ENCODE measurements around the gene DEDD2.

DNA sequence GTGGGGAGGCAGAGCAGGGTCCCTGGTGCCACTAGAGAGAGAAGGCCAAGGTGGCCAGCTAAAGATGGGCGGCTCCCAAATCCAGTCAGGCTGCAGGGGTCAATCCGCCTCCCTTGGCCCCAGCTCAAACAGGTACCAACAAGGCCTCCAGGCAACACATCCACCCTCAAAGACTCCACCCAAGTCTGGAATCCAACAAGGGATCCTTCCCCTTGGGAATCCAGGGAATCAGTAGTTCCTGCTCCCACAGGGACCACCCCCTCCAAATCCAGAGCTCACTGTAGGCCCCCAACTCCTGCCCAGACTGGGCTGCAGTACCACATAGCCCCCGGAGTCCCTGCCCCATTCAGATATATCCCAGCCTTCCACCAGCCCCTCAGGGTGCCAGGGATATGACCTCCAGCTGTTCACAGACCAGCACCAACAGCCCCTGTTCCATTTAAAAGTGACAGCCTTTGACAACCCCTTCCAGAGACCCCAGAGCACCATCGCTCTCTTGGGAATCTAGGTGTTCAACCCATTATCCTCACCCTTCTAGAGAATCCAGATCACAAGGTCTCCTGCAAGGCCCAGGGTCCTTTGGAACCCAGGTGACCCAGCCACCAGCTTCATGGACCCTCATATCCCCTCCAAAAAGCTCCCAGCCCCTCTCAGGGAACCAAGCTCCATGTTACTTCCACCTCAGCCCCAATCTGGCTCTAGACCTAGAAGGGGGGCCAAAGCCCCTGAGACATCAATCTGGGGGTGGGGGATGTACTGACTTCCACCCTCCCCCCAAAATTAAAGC lies 34.3 kb upstream of the DEDD2 start:
- TF ChIP-seq CTCF (IDR thresholded peaks at IDR 0.05; ENCODE audit: extremely low read depth in 1 of 2, insufficient read depth in 1 of 2, low read depth in 1 of 2, low read length in 2 of 2) (no peak), MAX (IDR thresholded peaks at IDR 0.05; ENCODE audit: insufficient read depth, insufficient read length) (no peak), MYC (IDR thresholded peaks at IDR 0.05; ENCODE audit: low read depth, low read length) (no peak), POLR2A (IDR thresholded peaks at IDR 0.05; ENCODE audit: low read depth, low read length) (no peak), GATA2 (IDR thresholded peaks at IDR 0.05; ENCODE audit: insufficient read depth, insufficient read length, low read depth, low read length) (no peak), FOS (IDR thresholded peaks at IDR 0.05; ENCODE audit: borderline replicate concordance, insufficient read depth, low read length) (no peak), POLR2AphosphoS5 (IDR thresholded peaks at IDR 0.05; ENCODE audit: insufficient read depth, low read depth, low read length) (peak; percentile 36), JUN (IDR thresholded peaks at IDR 0.05; ENCODE audit: borderline replicate concordance, insufficient read depth, insufficient read length, low read depth) (no peak)

All from endothelial cell of umbilical vein (primary cell).